H1 (cell line): ENCODE measurements around the gene WFIKKN1. TPM values are rescaled to one million over a fixed set of nuclear protein-coding genes. Genes with fewer than 3 reads are reported as not detected.

ENCODE experiments used
- CTCF ChIA-PET: fragments of 300-600 bp; sonication (Branson Sonifier 250); formaldehyde crosslinking; loops from one replicate; lab custom pipeline; 2021; ENCODE audit not compliant: partially characterized antibody; lab: Charles Lee
- POLR2A ChIA-PET: fragments of 300-600 bp; sonication (Branson Sonifier 250); formaldehyde crosslinking; loops from one replicate; lab custom pipeline; 2021; ENCODE audit warnings: inconsistent platforms; ENCODE audit not compliant: partially characterized antibody; lab: Charles Lee
- DNase-seq, 2 experiments: peaks; one replicate each; pipeline versions ENCODE4 v3.0.0 to v3.0.0-alpha.2; 2010 to 2022; ENCODE audit warnings: low spot score in 2 of 2, low read depth in 1 of 2, mixed read lengths in 1 of 2
- FAIRE-seq: peaks from 2 replicates; lab custom pipeline; 2011; peaks lifted over from hg19 to GRCh38; lab: Jason Lieb, UNC
- H2AFZ ChIP-seq: 2 replicates; pipeline ENCODE4 v1.8.1; 2012; ENCODE audit warnings: low read length, inconsistent platforms
- H2AK5ac ChIP-seq: 2 replicates; pipeline ENCODE4 v1.6.1; 2013; ENCODE audit warnings: low read depth, low read length
- H2BK120ac ChIP-seq: replicated peaks from 2 replicates; pipeline ENCODE3; 2013; ENCODE audit warnings: low read depth, low read length, inconsistent platforms
- H2BK12ac ChIP-seq: 2 replicates; pipeline ENCODE4 v1.6.1; 2013; ENCODE audit warnings: low read depth, low read length
- H2BK15ac ChIP-seq: 2 replicates; pipeline ENCODE4 v1.6.1; 2013; ENCODE audit warnings: low read length
- H2BK20ac ChIP-seq: 2 replicates; pipeline ENCODE4 v1.6.1; 2013; ENCODE audit warnings: low read length
- H2BK5ac ChIP-seq: 2 replicates; pipeline ENCODE4 v1.6.1; 2013; ENCODE audit warnings: low read depth, low read length
- H3K14ac ChIP-seq: 2 replicates; pipeline ENCODE4 v1.6.1; 2013; ENCODE audit warnings: inconsistent platforms; ENCODE audit not compliant: insufficient read length
- H3K18ac ChIP-seq: 2 replicates; pipeline ENCODE4 v1.6.1; 2013; ENCODE audit warnings: low read length; ENCODE audit errors: extremely low read depth
- H3K23ac ChIP-seq: 2 replicates; pipeline ENCODE4 v1.6.1; 2013; ENCODE audit warnings: inconsistent platforms; ENCODE audit not compliant: insufficient read length
- H3K23me2 ChIP-seq: 2 replicates; pipeline ENCODE4 v1.6.1; 2013; ENCODE audit warnings: low read depth, low read length
- H3K27ac ChIP-seq: 2 replicates; pipeline ENCODE4 v1.6.1; 2011; ENCODE audit warnings: low read depth, low read length, inconsistent platforms
- H3K27me3 ChIP-seq, 4 experiments: replicated peaks in 1 of 4; 1 replicate in 1 of 4; 2 replicates in 3 of 4; pipeline versions ENCODE4 v1.6.1 to v1.8.1; 2011 to 2013; ENCODE audit warnings: low read length in 3 of 4, mild to moderate bottlenecking in 3 of 4, inconsistent platforms in 2 of 4, mixed read lengths in 2 of 4, moderate library complexity in 1 of 4; ENCODE audit not compliant: control insufficient read depth in 3 of 4, insufficient read depth in 3 of 4; ENCODE audit errors: extremely low read depth in 1 of 4
- H3K36me3 ChIP-seq, 4 experiments: 2 replicates each; pipeline versions ENCODE4 v1.6.1 to v1.8.1; 2011 to 2013; ENCODE audit warnings: mild to moderate bottlenecking in 4 of 4, low read length in 3 of 4, moderate library complexity in 2 of 4, control low read depth in 1 of 4, inconsistent platforms in 1 of 4; ENCODE audit not compliant: insufficient read depth in 4 of 4, control insufficient read depth in 2 of 4
- H3K4ac ChIP-seq: replicated peaks from 2 replicates; pipeline ENCODE3; 2013; ENCODE audit warnings: low read length, low read depth, mixed read lengths, inconsistent platforms; ENCODE audit not compliant: insufficient read length
- H3K4me1 ChIP-seq, 4 experiments: replicated peaks in 1 of 4; 1 replicate in 1 of 4; 2 replicates in 3 of 4; pipeline versions ENCODE4 v1.6.1 to v1.8.1; 2011 to 2013; ENCODE audit warnings: low read length in 3 of 4, inconsistent platforms in 2 of 4, mixed read lengths in 1 of 4; ENCODE audit not compliant: insufficient read depth in 4 of 4, control insufficient read depth in 3 of 4
- H3K4me2 ChIP-seq, 2 experiments: 2 replicates each; pipeline versions ENCODE4 v1.6.1 to v1.8.1; 2011 to 2013; ENCODE audit warnings: low read depth in 2 of 2, low read length in 2 of 2, control low read depth in 1 of 2, inconsistent platforms in 1 of 2, mild to moderate bottlenecking in 1 of 2; ENCODE audit not compliant: insufficient read depth in 1 of 2
- H3K4me3 ChIP-seq, 4 experiments: fragments of 200-600, 300-600 bp in 1 of 4; sonication (generic), shearing (Covaris generic), sonication (Bioruptor Twin) in 1 of 4; 2 replicates each; pipeline versions ENCODE4 v1.5.1 to v1.8.1; 2011 to 2016; ENCODE audit warnings: low read length in 4 of 4, low read depth in 3 of 4, control low read depth in 2 of 4, inconsistent platforms in 2 of 4, mild to moderate bottlenecking in 2 of 4, mixed read lengths in 1 of 4, moderate library complexity in 1 of 4; ENCODE audit not compliant: insufficient read depth in 2 of 4; ENCODE audit errors: extremely low read depth in 1 of 4
- H3K56ac ChIP-seq: replicated peaks from 2 replicates; pipeline ENCODE3; 2013; ENCODE audit warnings: low read depth, mild to moderate bottlenecking, mixed read lengths, low read length, inconsistent platforms; ENCODE audit not compliant: insufficient read length
- H3K79me1 ChIP-seq: 2 replicates; pipeline ENCODE4 v1.6.1; 2013; ENCODE audit warnings: low read depth, low read length, control low read depth
- H3K79me2 ChIP-seq, 2 experiments: 2 replicates each; pipeline versions ENCODE4 v1.6.1 to v1.8.1; 2012 to 2013; ENCODE audit warnings: low read length in 2 of 2, mild to moderate bottlenecking in 2 of 2, inconsistent platforms in 1 of 2; ENCODE audit not compliant: insufficient read depth in 2 of 2, control insufficient read depth in 1 of 2
- H3K9ac ChIP-seq, 4 experiments: replicated peaks in 1 of 4; 1 replicate in 1 of 4; 2 replicates in 3 of 4; pipeline versions ENCODE4 v1.6.1 to v1.8.1; 2011 to 2013; ENCODE audit warnings: low read depth in 3 of 4, low read length in 3 of 4, control low read depth in 2 of 4, mild to moderate bottlenecking in 2 of 4, moderate library complexity in 2 of 4, inconsistent platforms in 1 of 4; ENCODE audit errors: extremely low read depth in 1 of 4
- H3K9me3 ChIP-seq, 2 experiments: 2 replicates each; pipeline versions ENCODE4 v1.6.1 to v1.8.1; 2012 to 2013; ENCODE audit warnings: mild to moderate bottlenecking in 2 of 2, moderate library complexity in 2 of 2, control low read depth in 1 of 2, inconsistent platforms in 1 of 2, low read depth in 1 of 2, low read length in 1 of 2, mixed read lengths in 1 of 2; ENCODE audit not compliant: insufficient read depth in 2 of 2
- H4K20me1 ChIP-seq, 2 experiments: replicated peaks in 1 of 2; 2 replicates each; pipeline versions ENCODE3 to v1.8.1; 2011 to 2013; ENCODE audit warnings: inconsistent platforms in 2 of 2, low read length in 2 of 2, mild to moderate bottlenecking in 1 of 2; ENCODE audit not compliant: insufficient read depth in 2 of 2, control insufficient read depth in 1 of 2
- H4K5ac ChIP-seq: 2 replicates; pipeline ENCODE4 v1.6.1; 2013; ENCODE audit warnings: low read length, low read depth, mixed read lengths, inconsistent platforms; ENCODE audit not compliant: insufficient read length
- H4K8ac ChIP-seq: 2 replicates; pipeline ENCODE4 v1.8.0; 2013; ENCODE audit warnings: mild to moderate bottlenecking, moderate library complexity, low read length, inconsistent platforms; ENCODE audit not compliant: insufficient read depth; ENCODE audit errors: extremely low read depth
- H4K91ac ChIP-seq: replicated peaks from 2 replicates; pipeline ENCODE3; 2013; ENCODE audit warnings: low read length, mixed read lengths, inconsistent platforms; ENCODE audit not compliant: insufficient read length
- CEBPB ChIP-seq: IDR thresholded peaks from 2 replicates; pipeline ENCODE4 v1.6.1; 2012; ENCODE audit warnings: low read depth, low read length
- HDAC6 ChIP-seq: IDR thresholded peaks from one replicate; pipeline ENCODE4 v1.7.1; 2012; ENCODE audit warnings: low read depth, mild to moderate bottlenecking, inconsistent platforms, low read length, moderate library complexity
- NANOG ChIP-seq: IDR thresholded peaks from 2 replicates; pipeline ENCODE4 v1.6.1; 2011; ENCODE audit warnings: low read length, low read depth, mild to moderate bottlenecking, inconsistent platforms; ENCODE audit not compliant: insufficient read depth, poor library complexity, severe bottlenecking
- RNF2 ChIP-seq: fragments of 200-900, 300-1000 bp; sonication (generic); IDR thresholded peaks from 2 replicates; pipeline ENCODE4 v1.7.1; 2016; ENCODE audit warnings: borderline replicate concordance, low read depth, mild to moderate bottlenecking, antibody characterized with exemption, low read length; ENCODE audit not compliant: poor library complexity, severe bottlenecking; ENCODE audit errors: missing control alignments
- SP2 ChIP-seq: IDR thresholded peaks from 2 replicates; pipeline ENCODE4 v1.6.1; 2012; ENCODE audit warnings: mild to moderate bottlenecking, low read length, inconsistent platforms
- SUZ12 ChIP-seq: fragments of 200-600 bp; sonication (generic); IDR thresholded peaks from 2 replicates; pipeline ENCODE4 v1.6.1; 2012; ENCODE audit warnings: mild to moderate bottlenecking, inconsistent platforms, low read length, moderate library complexity, mixed read lengths
- WGBS, 2 experiments: shearing (Covaris generic) in 1 of 2; methylation state at CpG; one replicate each; pipeline versions ENCODE4 v1.1.6 to v1.1.7; 2013 to 2015; ENCODE audit warnings: low lambda C conversion rate in 2 of 2, mixed read lengths in 2 of 2, inconsistent platforms in 1 of 2, low coverage in 1 of 2, missing lambda C conversion rate in 1 of 2; ENCODE audit not compliant: insufficient replicate concordance in 2 of 2, insufficient coverage in 1 of 2, insufficient read length in 1 of 2; ENCODE audit errors: extremely low coverage in 1 of 2, missing lambda C conversion rate in 1 of 2; 5-methylcytosine and 5-hydroxymethylcytosine counted together
- polyA plus RNA-seq, 7 experiments: library from polyadenylated mRNA; depleted of rRNA in 3 of 7; stranded (reverse) in 5 of 7; unstranded in 2 of 7; fragments of >200 nt in 5 of 7; fragments of 200-250 nt in 2 of 7; gene quantifications; 1 replicate in 5 of 7; 2 replicates in 1 of 7; 4 replicates in 1 of 7; pipeline versions ENCODE4 v1.2.1 to v1.2.3, GENCODE V29; 2011 to 2013; ENCODE audit warnings: missing spikeins in 2 of 7, mixed read lengths in 2 of 7
- total RNA-seq: library from RNA; stranded (reverse); fragmentation: NEBNext Ultra II Directional; extraction: Animal tissue kit (Norgen Biotek cat#: 25700); gene quantifications from 2 replicates; pipeline ENCODE4 v1.2.1, GENCODE V29; 2021
- TF ChIP-seq, protein P1 (sequence below), 3 experiments: IDR thresholded peaks; 1 replicate in 2 of 3; 2 replicates in 1 of 3; pipeline versions ENCODE4 v1.5.1 to v1.6.1; 2011; ENCODE audit warnings: low read length in 3 of 3, mild to moderate bottlenecking in 3 of 3, inconsistent platforms in 2 of 3, low read depth in 1 of 3, moderate library complexity in 1 of 3; ENCODE audit not compliant: insufficient read depth in 1 of 3; ENCODE audit errors: control extremely low read depth in 1 of 3
- TF ChIP-seq, protein P2 (sequence below): IDR thresholded peaks from 2 replicates; pipeline ENCODE4 v1.6.1; 2011; ENCODE audit warnings: low read length, improper control_type of control experiment

Gene WFIKKN1
- total and polyA plus RNA-seq, 2 of the 8 experiments (the other 6 are each of a cell fraction or from before 2014, with no cell fraction given): 11.4 to 15.8 TPM

DNA sequence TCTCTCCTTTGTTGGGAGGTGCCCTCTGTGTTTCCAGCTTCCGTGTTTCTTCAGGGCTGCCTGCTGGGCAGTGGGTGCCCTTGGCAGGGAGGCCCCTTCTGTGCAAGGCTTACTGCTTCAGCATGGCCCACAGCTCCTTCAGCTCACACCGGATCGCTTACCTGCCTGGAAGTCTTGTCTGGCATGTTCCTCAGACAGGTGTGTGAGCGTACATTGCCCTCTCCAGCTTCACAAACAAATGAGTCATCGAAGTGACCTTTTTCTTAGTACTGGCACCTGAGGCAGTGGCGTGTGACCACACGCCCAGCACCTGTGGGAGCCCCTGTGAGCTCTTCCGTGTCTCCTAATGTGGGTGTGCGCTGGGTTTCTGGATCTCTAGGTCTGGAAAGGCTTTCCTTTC, 37.4 kb upstream of the WFIKKN1 start:
- Histone ChIP-seq H3K79me1 (peaks cover 16% of the 10 kb centered on the region; the same call in 1 of the 2 replicates), H3K27me3 (peaks cover 0 to 21% (median 12%) of the 10 kb centered on the region in 4 experiments; a peak in 5 of 7 replicates), H3K23me2 (peaks cover 9% of the 10 kb centered on the region), H2BK12ac (no peak overlapping the region), H4K5ac (no peak overlapping the region), H2BK20ac (no peak overlapping the region), H2BK120ac (no peak overlapping the region), H4K91ac (no peak overlapping the region), H3K23ac (no peak overlapping the region), H3K4ac (no peak overlapping the region), H3K14ac (no peak overlapping the region), H3K56ac (no peak overlapping the region), H4K8ac (no peak overlapping the region), H3K79me2 (peaks cover 0 to 16% of the 10 kb centered on the region in 2 experiments; a peak in 3 of 4 replicates), H3K9me3 (no peaks in the 10 kb centered on the region), H2AK5ac (no peak overlapping the region), H3K36me3 (no peaks in the 10 kb centered on the region), H3K27ac (no peak overlapping the region), H3K18ac (no peak overlapping the region), H3K9ac (no peak overlapping the region), H2BK15ac (no peak overlapping the region), H3K4me3 (no peak overlapping the region), H2AFZ (no peak overlapping the region), H3K4me1 (peaks cover 0 to 8% (median 4%) of the 10 kb centered on the region in 4 experiments; a peak in 4 of 7 replicates), H4K20me1 (peaks cover 20 to 37% of the 10 kb centered on the region in 2 experiments), H2BK5ac (no peak overlapping the region), H3K4me2 (no peak overlapping the region)
- POLR2A ChIA-PET: interaction anchor here (0.6 to 1.9 kb wide), 7 partner anchors 9 to 209 kb away, joined by 3 to 7 read pairs (median 3); partner anchors contain the start of gene METTL26
- CTCF ChIA-PET: interaction anchor here (1.1 to 4.2 kb wide), 13 partner anchors 7 to 74 kb away, joined by 3 to 22 read pairs (median 6); partner anchors contain the start of gene METTL26
- DNase-seq (no peak), FAIRE-seq (no peak)
- 94% methylated on average over 9 of the region's 9 CpGs; no CpG with 5 or more reads in 1 of the 2 experiments for WGBS, 2 experiments
- TF ChIP-seq SUZ12 (no peak), HDAC6 (no peak), SP2 (no peak), RNF2 (no peak), CEBPB (no peak), NANOG (no peak)
- TF ChIP-seq, protein P1, sequence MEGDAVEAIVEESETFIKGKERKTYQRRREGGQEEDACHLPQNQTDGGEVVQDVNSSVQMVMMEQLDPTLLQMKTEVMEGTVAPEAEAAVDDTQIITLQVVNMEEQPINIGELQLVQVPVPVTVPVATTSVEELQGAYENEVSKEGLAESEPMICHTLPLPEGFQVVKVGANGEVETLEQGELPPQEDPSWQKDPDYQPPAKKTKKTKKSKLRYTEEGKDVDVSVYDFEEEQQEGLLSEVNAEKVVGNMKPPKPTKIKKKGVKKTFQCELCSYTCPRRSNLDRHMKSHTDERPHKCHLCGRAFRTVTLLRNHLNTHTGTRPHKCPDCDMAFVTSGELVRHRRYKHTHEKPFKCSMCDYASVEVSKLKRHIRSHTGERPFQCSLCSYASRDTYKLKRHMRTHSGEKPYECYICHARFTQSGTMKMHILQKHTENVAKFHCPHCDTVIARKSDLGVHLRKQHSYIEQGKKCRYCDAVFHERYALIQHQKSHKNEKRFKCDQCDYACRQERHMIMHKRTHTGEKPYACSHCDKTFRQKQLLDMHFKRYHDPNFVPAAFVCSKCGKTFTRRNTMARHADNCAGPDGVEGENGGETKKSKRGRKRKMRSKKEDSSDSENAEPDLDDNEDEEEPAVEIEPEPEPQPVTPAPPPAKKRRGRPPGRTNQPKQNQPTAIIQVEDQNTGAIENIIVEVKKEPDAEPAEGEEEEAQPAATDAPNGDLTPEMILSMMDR (IDR thresholded peaks at IDR 0.05; ENCODE audit: control extremely low read depth in 1 of 3, insufficient read depth in 1 of 3, low read depth in 1 of 3, low read length in 3 of 3): no peak
- TF ChIP-seq, protein P2, sequence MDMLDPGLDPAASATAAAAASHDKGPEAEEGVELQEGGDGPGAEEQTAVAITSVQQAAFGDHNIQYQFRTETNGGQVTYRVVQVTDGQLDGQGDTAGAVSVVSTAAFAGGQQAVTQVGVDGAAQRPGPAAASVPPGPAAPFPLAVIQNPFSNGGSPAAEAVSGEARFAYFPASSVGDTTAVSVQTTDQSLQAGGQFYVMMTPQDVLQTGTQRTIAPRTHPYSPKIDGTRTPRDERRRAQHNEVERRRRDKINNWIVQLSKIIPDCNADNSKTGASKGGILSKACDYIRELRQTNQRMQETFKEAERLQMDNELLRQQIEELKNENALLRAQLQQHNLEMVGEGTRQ: no peak
